Stimulated activated CD4-positive, alpha-beta T cell treated with anti-CD3 and anti-CD28 coated beads, TNF-alpha, amount 100 ng/mL, for 48 hours (primary cell): Measurements from ENCODE around the gene CLDN9.
"Not testable (repeated sequence)": the region's sequence is repeated elsewhere in the genome, so short reads cannot be mapped to it uniquely, and the experiment has no call there.

Source experiments
- DNase-seq, 3 donors: peaks; one replicate each; pipeline ENCODE4 v3.0.0-alpha.2; 2020; ENCODE audit warnings: low read depth in 3 of 3

The CLDN9 gene

DNA sequence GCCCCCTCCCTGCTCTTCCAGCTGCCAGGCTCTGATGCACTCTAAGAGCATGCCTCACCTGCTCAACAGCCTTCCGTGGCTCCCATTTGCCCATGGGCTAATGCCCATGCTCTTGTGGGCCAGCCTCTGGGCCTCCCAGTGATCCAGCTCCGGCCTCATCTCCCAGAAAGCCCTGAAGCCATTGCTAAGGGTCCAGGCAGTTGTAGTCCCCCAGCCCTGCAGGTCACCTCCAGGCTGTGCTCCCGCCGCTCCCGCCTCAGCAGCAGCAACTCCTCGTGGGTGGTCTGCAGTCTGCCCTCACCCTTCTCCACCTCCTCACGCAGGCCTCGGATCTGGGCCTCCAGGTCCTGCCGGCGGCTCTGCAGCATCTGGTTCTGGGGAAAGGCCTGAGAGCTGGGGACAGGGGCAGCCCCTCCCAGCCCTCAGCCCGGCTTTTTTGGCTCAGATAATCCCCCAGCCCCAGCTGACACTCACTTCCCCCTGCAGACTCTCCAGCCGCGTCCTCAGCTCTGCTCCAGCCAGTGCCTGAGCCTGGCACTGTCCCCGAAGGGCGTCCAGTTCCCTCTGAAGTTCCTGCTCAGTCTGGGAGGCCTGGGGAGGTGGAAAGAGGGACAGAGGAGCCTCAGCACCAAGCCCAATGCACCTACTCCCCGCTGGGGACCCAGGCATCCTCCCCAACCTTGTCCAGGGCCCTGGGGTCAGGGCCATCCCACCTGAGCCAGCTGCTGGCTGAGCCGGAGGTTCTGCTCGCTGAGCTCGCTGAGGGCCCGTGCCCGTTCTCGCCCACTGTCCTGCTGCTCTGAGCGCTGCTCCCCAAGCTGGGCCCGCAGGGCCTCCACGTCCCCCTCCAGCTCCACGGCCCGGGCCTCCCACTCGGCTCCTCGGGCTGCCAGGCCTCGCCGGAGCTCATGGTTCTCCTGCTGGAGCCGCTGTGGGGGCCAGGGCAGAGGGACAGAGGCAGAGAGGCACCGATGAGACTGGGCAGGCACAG is 17.8 kb downstream of the CLDN9 start:
- no peak for DNase-seq

GRCh38 chr16:3032624-3033023 is 19.9 kb downstream of the CLDN9 start:
- DNase-seq, result no peak

DNA sequence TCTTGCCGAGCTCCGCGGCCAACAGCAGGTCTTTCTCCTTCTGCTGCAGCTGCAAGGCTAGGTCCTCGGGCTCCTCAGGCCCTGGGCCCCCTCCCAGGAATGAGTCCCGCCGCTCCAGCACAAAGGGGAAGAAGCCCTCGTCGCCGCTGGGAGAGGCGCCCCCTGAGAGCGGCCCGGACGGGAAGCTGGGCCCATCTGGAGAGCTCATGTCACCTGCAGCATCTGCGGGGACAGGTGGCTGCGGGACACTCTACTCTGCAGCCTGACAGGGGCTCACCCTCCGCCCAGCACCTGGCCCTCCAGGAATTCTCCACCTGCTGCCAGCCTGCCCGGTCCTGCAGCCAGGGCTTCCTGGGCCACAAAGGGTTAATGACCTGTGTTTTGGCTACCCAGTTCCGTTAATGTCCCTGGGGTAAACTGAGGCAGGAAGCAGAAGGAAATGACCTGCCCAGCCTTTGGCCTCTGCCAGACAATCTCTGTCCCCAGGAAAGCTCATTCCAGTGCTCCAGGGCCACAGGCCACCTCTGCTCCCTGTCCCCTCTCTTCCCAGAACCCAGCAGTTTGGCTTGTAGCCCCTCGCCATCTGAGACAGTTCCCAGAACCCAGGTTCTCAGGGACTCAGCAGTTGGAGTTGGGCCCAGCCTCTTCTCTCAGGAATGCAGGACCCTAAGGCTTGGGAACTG is 22.7 kb downstream of the CLDN9 start:
- DNase-seq, result no peak

DNA sequence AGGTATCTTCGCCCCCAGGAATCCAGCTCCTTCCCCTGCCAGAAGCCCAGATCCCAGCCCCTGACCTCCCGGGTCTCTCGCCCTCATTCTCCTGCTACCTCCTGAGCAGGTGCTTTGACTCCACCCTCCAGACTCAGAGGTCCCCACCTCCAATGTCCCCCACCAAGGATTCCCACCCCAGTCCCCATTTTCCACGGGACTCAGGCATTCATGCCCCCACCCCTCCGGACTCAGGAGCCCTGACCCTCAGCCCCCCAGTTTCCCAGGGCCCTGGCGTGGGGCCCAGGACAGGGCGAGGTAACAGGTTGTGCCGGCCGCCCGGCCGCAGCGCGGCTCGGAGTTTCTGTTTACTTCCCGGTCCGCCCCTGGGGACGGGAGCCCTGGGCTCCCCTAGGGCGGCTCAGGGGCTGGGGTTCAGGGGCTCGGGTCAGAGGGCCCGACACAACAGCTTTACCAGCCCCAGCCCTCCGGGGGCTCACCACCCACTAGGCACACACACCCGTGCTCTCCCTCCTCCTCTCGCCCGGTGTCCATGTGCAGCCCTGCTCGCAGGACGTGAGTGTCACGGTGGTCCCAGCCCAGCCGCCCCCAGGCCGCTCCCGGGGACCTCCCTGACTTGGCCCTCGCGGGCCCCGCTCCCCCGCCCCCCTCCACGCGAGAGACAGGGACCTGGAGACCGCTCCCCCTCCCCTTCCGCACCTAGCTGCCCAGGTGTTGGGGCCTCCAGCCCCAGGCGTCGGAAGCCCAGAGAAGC is 23.4 kb downstream of the CLDN9 start:
- no peak for DNase-seq

DNA sequence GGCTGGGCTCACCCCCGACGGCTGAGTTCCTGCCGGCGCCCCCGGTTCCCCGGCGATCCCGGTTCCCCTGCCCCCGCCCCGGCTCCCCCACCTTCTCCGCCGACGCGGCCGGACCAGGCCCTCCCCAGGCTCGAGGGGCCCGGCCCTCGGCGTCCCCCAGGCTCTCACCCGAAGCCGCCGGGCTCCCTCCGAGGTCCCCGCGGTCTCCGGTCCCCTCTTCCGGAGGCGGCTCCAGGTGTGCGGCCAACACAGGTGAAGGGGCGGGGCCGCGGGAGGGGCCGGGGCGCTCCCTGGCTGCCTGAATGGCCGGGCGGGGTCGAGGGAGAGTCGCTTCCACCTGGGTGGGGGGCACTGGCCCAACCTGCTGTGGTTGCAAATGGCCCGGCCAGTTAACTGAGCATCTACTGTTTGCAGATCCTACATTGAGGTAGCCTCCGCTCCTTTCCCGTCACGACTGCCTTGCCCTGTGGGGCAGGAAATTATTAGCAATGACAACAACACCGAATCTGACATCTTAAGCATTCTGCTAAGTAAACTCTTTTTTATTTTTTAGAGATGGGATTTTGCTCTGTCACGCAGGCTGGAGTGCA is 24.1 kb downstream of the CLDN9 start, which contains the start of gene BICDL2:
TSS of gene BICDL2 (minus strand) at position 219 of the 590 bp plus-strand sequence. CDS start 1,448 bp downstream, outside the sequence.
- no peak for DNase-seq

DNA sequence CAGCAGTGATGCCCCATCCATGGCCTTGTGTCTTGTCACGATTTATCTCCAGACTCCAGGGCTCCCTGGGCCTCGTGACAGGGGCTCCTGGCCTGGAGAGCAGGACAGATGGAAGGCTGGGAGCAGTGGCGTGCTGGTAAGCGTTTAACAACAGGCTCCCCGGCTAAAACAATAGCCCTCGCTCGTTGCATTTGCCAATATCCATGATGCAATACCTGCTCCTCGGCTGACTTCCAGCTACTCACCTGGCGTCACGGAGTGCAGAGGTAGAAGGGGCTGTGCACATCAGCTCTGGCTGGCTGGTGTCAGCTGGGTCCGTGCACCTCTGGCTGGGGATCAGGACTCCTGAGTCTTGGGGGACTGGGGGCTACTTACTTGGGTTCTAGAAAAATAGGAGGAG is 25.5 kb downstream of the CLDN9 start:
- no peak for DNase-seq

DNA sequence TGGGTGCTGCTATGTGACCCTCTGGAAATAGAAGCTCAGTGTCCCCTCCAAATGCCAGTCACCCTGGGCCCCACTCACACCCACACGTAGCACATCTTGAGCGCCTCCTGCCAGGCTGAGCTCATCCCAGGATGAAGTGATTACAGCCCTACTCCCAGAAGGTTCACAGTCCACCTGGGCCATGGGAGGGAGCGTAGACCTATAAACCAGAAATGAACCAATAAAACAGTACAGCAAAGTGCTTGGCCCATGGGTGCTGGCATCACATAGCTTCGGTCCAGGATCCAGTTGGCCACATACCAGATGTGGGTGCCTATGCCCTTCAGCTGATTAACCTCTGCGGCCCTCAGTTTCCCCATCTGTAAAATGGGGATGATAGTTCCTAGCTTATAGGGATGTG is 26.2 kb downstream of the CLDN9 start:
- DNase-seq, result no peak

DNA sequence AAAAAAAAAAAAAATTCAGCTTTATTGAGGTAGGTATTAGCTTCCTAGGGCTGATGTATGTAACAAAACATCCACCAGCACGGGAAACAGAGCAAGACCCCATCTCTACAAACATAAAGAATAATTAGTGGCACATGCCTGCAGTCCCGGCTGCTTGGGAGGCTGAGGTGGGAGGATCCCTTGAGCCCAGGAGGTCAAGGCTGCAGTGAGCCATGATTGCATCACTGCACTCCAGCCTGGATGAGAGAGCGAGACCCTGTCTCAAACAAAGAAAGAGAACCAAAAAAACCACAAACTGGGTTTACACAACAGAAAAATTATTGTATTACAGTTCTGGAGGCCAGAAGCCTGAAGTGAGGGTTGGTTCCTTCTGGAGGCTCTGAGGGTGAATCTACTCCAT is 29.7 kb downstream of the CLDN9 start:
- DNase-seq, result no peak

DNA sequence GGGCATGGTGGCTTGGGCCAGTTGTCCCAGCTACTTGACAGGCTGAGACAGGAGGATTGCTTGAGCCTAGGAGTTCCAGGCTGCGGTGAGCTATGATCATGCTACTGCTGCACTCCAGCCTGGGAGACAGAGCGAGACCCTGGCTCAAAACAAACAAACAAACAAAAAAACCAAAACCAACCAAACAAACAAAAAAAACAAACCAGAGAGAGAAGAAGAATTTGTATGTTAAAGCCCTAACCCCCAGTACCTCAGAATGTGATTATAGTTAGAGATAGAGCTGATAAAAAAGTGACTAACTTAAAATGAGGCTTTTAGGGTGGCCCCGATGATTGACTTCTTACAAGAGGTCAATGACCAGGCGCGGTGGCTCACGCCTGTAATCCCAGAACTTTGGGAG is 32.0 kb downstream of the CLDN9 start:
- no peak for DNase-seq

GRCh38 chr16:3045758-3046640 is 33.3 kb downstream of the CLDN9 start, which contains the start of gene MMP25:
Gene MMP25 (plus strand): TSS chr16:3046561. CDS start chr16:3046918, 357 bp downstream.
- no peak for DNase-seq

- no peak for DNase-seq
Observed at GRCh38 chr16:3046641-3047386, 34.1 kb downstream of the CLDN9 start.

DNA sequence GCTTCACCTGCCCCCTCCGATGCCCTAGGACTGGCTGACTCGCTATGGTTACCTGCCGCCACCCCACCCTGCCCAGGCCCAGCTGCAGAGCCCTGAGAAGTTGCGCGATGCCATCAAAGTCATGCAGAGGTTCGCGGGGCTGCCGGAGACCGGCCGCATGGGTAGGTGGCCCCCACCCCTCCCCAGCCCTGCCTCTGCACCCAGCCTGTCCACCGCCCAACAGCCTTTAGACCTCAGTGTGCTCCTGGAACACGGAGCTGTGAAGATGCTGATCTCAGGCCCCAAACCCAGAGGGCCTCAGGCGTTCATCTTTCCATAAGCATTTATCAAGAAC is 34.6 kb downstream of the CLDN9 start:
- no peak for DNase-seq

GRCh38 chr16:3049921-3050481 is 37.3 kb downstream of the CLDN9 start:
- DNase-seq, result no peak

- no peak for DNase-seq
Observed at GRCh38 chr16:3050487-3050886, 37.8 kb downstream of the CLDN9 start.

- DNase-seq, result no peak
Observed at GRCh38 chr16:3051009-3051408, 38.3 kb downstream of the CLDN9 start.

GRCh38 chr16:3051494-3051893 is 38.8 kb downstream of the CLDN9 start:
- no peak for DNase-seq

- DNase-seq, result not testable (repeated sequence)
Observed at GRCh38 chr16:3052571-3053329, 40.0 kb downstream of the CLDN9 start.

GRCh38 chr16:3053330-3053710 is 40.6 kb downstream of the CLDN9 start:
- DNase-seq, result not testable (repeated sequence)
